Right lobe of liver (tissue), 4 donors: ENCODE measurements around the gene FDX1.

Source experiments
- CTCF ChIP-seq, 4 donors: fragments of 200-600 bp in 3 of 4; fragments of 450-650 bp in 1 of 4; IDR thresholded peaks; one replicate each; pipeline versions ENCODE4 v1.5.1 to v1.8.0; 2016 to 2022; ENCODE audit warnings: antibody characterized with exemption in 4 of 4, mild to moderate bottlenecking in 2 of 4
- POLR2A ChIP-seq: fragments of 450-650 bp; IDR thresholded peaks from one replicate; pipeline ENCODE4 v1.6.1; 2017; ENCODE audit warnings: antibody characterized with exemption, mild to moderate bottlenecking
- donor health status: DM: no; HTN: no; CAD: no.
- donor health status: DM: no; HTN: no; CAD: no.
- donor health status: DM: no; HTN: yes; CAD: no.

GRCh38 chr11:110453684-110454354 lies 24.1 kb downstream of the FDX1 start:
- TF ChIP-seq POLR2A (no peak), CTCF (IDR thresholded peaks at IDR 0.05) (no peak)
